T-cell (primary cell): ENCODE measurements around the gene WDR13. TPM values are rescaled to one million over a fixed set of nuclear protein-coding genes. Genes with fewer than 3 reads are reported as not detected.
A peak's percentile ranks its signal among the peaks of the same experiment; 100 is the strongest.

Experiments
- ATAC-seq, 4 experiments: fragments of 200-7000 bp in 3 of 4; fragments of 150-1000 bp in 1 of 4; cut with Tn5 transposase; replicated peaks in 1 of 4; 1 replicate in 3 of 4; 2 replicates in 1 of 4; pipeline ENCODE4 v1.10.0; 2021; ENCODE audit warnings: moderate library complexity in 3 of 4, mild to moderate bottlenecking in 2 of 4, moderate number of reproducible peaks in 1 of 4
- CTCF ChIA-PET, 2 donors: fragments of 300-600 bp; sonication (Branson Sonifier 250); formaldehyde crosslinking; loops; one replicate each; lab custom pipeline; 2022; ENCODE audit warnings: antibody characterized with exemption in 2 of 2; lab: Charles Lee
- POLR2A ChIA-PET, 2 donors: fragments of 300-600 bp; sonication (Branson Sonifier 250); formaldehyde crosslinking; loops; one replicate each; lab custom pipeline; 2022; ENCODE audit warnings: antibody characterized with exemption in 2 of 2; lab: Charles Lee
- DNase-seq, 35 experiments: peaks; one replicate each; pipeline versions ENCODE4 v3.0.0 to v3.0.0-alpha.2; 2013 to 2023
- H3K27ac ChIP-seq: one replicate; pipeline ENCODE4 v1.5.1; 2013; ENCODE audit warnings: low read length
- H3K27me3 ChIP-seq, 2 experiments: replicated peaks in 1 of 2; 1 replicate in 1 of 2; 2 replicates in 1 of 2; pipeline versions ENCODE4 v1.6.1 to v1.7.0; 2013; ENCODE audit warnings: low read length in 1 of 2, mixed read lengths in 1 of 2; ENCODE audit not compliant: control insufficient read depth in 2 of 2, insufficient read depth in 2 of 2; ENCODE audit errors: extremely low read depth in 1 of 2
- H3K36me3 ChIP-seq, 2 donors: 1 replicate in 1 of 2; 2 replicates in 1 of 2; pipeline versions ENCODE4 v1.6.1 to v1.7.0; 2013; ENCODE audit warnings: low read length in 1 of 2; ENCODE audit not compliant: control insufficient read depth in 2 of 2, insufficient read depth in 1 of 2; ENCODE audit errors: extremely low read depth in 1 of 2
- H3K4me1 ChIP-seq, 2 experiments: 1 replicate in 1 of 2; 2 replicates in 1 of 2; pipeline versions ENCODE4 v1.6.1 to v1.7.0; 2013; ENCODE audit warnings: low read length in 2 of 2, mixed read lengths in 1 of 2; ENCODE audit not compliant: insufficient read depth in 2 of 2, control insufficient read depth in 1 of 2; ENCODE audit errors: extremely low read depth in 1 of 2
- H3K4me3 ChIP-seq, 2 donors: 1 replicate in 1 of 2; 2 replicates in 1 of 2; pipeline versions ENCODE4 v1.5.1 to v1.7.0; 2013; ENCODE audit warnings: mild to moderate bottlenecking in 2 of 2, low read length in 1 of 2, moderate library complexity in 1 of 2; ENCODE audit not compliant: control insufficient read depth in 1 of 2; ENCODE audit errors: extremely low read depth in 1 of 2
- H3K9me3 ChIP-seq: 2 replicates; pipeline ENCODE4 v1.7.0; 2013
- H3K27ac Mint-ChIP-seq, 2 donors: one replicate each; pipeline ENCODE4 v1.8.0; 2020 to 2021; ENCODE audit warnings: mild to moderate bottlenecking in 2 of 2, mixed read lengths in 2 of 2
- H3K27me3 Mint-ChIP-seq, 2 donors: one replicate each; pipeline ENCODE4 v1.8.0; 2021 to 2022; ENCODE audit warnings: mixed read lengths in 2 of 2
- H3K36me3 Mint-ChIP-seq: one replicate; pipeline ENCODE4 v1.8.0; 2021; ENCODE audit warnings: mixed read lengths
- H3K4me1 Mint-ChIP-seq, 3 donors: one replicate each; pipeline ENCODE4 v1.8.0; 2020 to 2022; ENCODE audit warnings: mixed read lengths in 3 of 3, mild to moderate bottlenecking in 1 of 3
- H3K4me3 Mint-ChIP-seq, 3 donors: one replicate each; pipeline ENCODE4 v1.8.0; 2020 to 2022; ENCODE audit warnings: mild to moderate bottlenecking in 3 of 3, mixed read lengths in 3 of 3, moderate library complexity in 3 of 3
- H3K9me3 Mint-ChIP-seq, 3 donors: one replicate each; pipeline ENCODE4 v1.8.0; 2020 to 2022; ENCODE audit warnings: mixed read lengths in 3 of 3
- WGBS: methylation state at CpG from one replicate; pipeline ENCODE4 v1.1.5; 2013; ENCODE audit warnings: missing lambda C conversion rate; ENCODE audit not compliant: insufficient coverage; 5-methylcytosine and 5-hydroxymethylcytosine counted together
- total RNA-seq, 35 experiments: library from RNA in 6 of 35; stranded (reverse) in 6 of 35; fragments of 120-200 nt in 1 of 35; gene quantifications; one replicate each; pipeline versions ENCODE4 v1.2.1 to v1.2.4 and lab custom pipeline; 2013 to 2026

The WDR13 gene
- total RNA-seq, 5 donors from 2014 or later (not counting 1 experiment from before 2014, with no cell fraction given), result 39.0 to 65.9 (median 59.3) TPM

- peaks cover 20 to 34% (median 23%) of the 10 kb centered on the region in 3 donors for H3K4me1 Mint-ChIP-seq
- peaks cover 7 to 39% of the 10 kb centered on the region in 2 donors for H3K36me3 ChIP-seq
- ChIA-PET CTCF (no interaction called here), POLR2A (no interaction called here)
- no peak overlapping the region for H3K4me3 ChIP-seq
- peaks cover 7 to 24% of the 10 kb centered on the region in 2 experiments for H3K4me1 ChIP-seq
- H3K9me3 ChIP-seq, result no peaks in the 10 kb centered on the region
- ATAC-seq (no peak), DNase-seq (no peak)
- no peaks in the 10 kb centered on the region for H3K27me3 Mint-ChIP-seq
- H3K27ac ChIP-seq, result peak overlapping the region; percentile 97
- no peaks in the 10 kb centered on the region for H3K27me3 ChIP-seq
- H3K4me3 Mint-ChIP-seq, result peak overlapping the region in 2 of 3 donors; percentile 97 to 99
- H3K9me3 Mint-ChIP-seq, result no peaks in the 10 kb centered on the region
- H3K27ac Mint-ChIP-seq, result peak overlapping the region in 1 of 2 donors; percentile 55
- WGBS, result no CpG with 5 or more reads among the region's 6 CpGs
- peaks cover 16% of the 10 kb centered on the region for H3K36me3 Mint-ChIP-seq
Measured at GRCh38 chrX:48576108-48576507, 21.2 kb upstream of the WDR13 start.

GRCh38 chrX:48578661-48579128 lies 18.6 kb upstream of the WDR13 start:
- H3K4me1 Mint-ChIP-seq, result peaks cover 19 to 35% (median 23%) of the 10 kb centered on the region in 3 donors
- no peaks in the 10 kb centered on the region for H3K9me3 Mint-ChIP-seq
- Histone ChIP-seq H3K4me1 (peaks cover 7 to 23% of the 10 kb centered on the region in 2 experiments), H3K36me3 (peaks cover 7 to 39% of the 10 kb centered on the region in 2 donors), H3K9me3 (no peaks in the 10 kb centered on the region), H3K27ac (no peak overlapping the region), H3K27me3 (no peaks in the 10 kb centered on the region), H3K4me3 (no peak overlapping the region)
- CTCF ChIA-PET, result interaction anchor here in 1 of 2 donors (0.5 kb wide), 1 partner anchor 12 kb away, joined by 9 read pairs; no protein-coding TSS in a partner anchor
- peaks cover 16% of the 10 kb centered on the region for H3K36me3 Mint-ChIP-seq
- ATAC-seq, result no peak
- POLR2A ChIA-PET, result interaction anchor here in 1 of 2 donors (0.6 to 1.9 kb wide), 2 partner anchors 13 to 17 kb away, joined by 4 to 6 read pairs; no protein-coding TSS in a partner anchor
- no peak for DNase-seq
- H3K27me3 Mint-ChIP-seq, result no peaks in the 10 kb centered on the region
- no CpG with 5 or more reads among the region's 2 CpGs for WGBS
- no peak overlapping the region for H3K4me3 Mint-ChIP-seq
- H3K27ac Mint-ChIP-seq, result peak overlapping the region in 1 of 2 donors; percentile 3

GRCh38 chrX:48579259-48579658 lies 18.0 kb upstream of the WDR13 start:
- Mint-ChIP-seq H3K4me1 (peaks cover 15 to 29% (median 23%) of the 10 kb centered on the region in 3 donors), H3K27ac (no peak overlapping the region), H3K4me3 (no peak overlapping the region), H3K27me3 (no peaks in the 10 kb centered on the region), H3K9me3 (no peaks in the 10 kb centered on the region), H3K36me3 (peaks cover 16% of the 10 kb centered on the region)
- DNase-seq (no peak), ATAC-seq (no peak)
- Histone ChIP-seq H3K9me3 (no peaks in the 10 kb centered on the region), H3K27ac (no peak overlapping the region), H3K36me3 (peaks cover 7 to 39% of the 10 kb centered on the region in 2 donors), H3K4me3 (no peak overlapping the region), H3K27me3 (no peaks in the 10 kb centered on the region), H3K4me1 (peaks cover 7 to 20% of the 10 kb centered on the region in 2 experiments)
- no CpG with 5 or more reads among the region's 3 CpGs for WGBS
- CTCF ChIA-PET, result interaction anchor here in 1 of 2 donors (0.5 kb wide), 1 partner anchor 13 kb away, joined by 9 read pairs; no protein-coding TSS in a partner anchor
- POLR2A ChIA-PET, result interaction anchor here in 1 of 2 donors (0.6 to 1.9 kb wide), 2 partner anchors 17 to 32 kb away, joined by 3 to 6 read pairs; no protein-coding TSS in a partner anchor

GRCh38 chrX:48580662-48581061 lies 16.6 kb upstream of the WDR13 start:
- Histone ChIP-seq H3K4me3 (no peak overlapping the region), H3K27me3 (no peaks in the 10 kb centered on the region), H3K36me3 (peaks cover 7 to 34% of the 10 kb centered on the region in 2 donors), H3K4me1 (peaks cover 3 to 12% of the 10 kb centered on the region in 2 experiments), H3K27ac (no peak overlapping the region), H3K9me3 (no peaks in the 10 kb centered on the region)
- no peaks in the 10 kb centered on the region for H3K9me3 Mint-ChIP-seq
- H3K4me1 Mint-ChIP-seq, result peaks cover 7 to 20% (median 12%) of the 10 kb centered on the region in 3 donors
- no peak overlapping the region for H3K27ac Mint-ChIP-seq
- ChIA-PET POLR2A (no interaction called here), CTCF (no interaction called here)
- H3K4me3 Mint-ChIP-seq, result no peak overlapping the region
- H3K27me3 Mint-ChIP-seq, result no peaks in the 10 kb centered on the region
- WGBS, result no CpG with 5 or more reads among the region's 1 CpG
- H3K36me3 Mint-ChIP-seq, result peaks cover 10% of the 10 kb centered on the region
- DNase-seq, result no peak
- ATAC-seq, result no peak

GRCh38 chrX:48584698-48585097 lies 12.6 kb upstream of the WDR13 start:
- peaks cover 3% of the 10 kb centered on the region for H3K36me3 Mint-ChIP-seq
- ChIA-PET CTCF (no interaction called here), POLR2A (no interaction called here)
- ATAC-seq (no peak), DNase-seq (no peak)
- Histone ChIP-seq H3K36me3 (no peaks in the 10 kb centered on the region), H3K9me3 (no peaks in the 10 kb centered on the region), H3K27me3 (no peaks in the 10 kb centered on the region), H3K4me1 (peaks cover 0 to 4% of the 10 kb centered on the region in 2 experiments), H3K27ac (no peak overlapping the region), H3K4me3 (no peak overlapping the region)
- peaks cover 0 to 5% of the 10 kb centered on the region in 2 donors for H3K27me3 Mint-ChIP-seq
- no peak overlapping the region for H3K4me3 Mint-ChIP-seq
- H3K9me3 Mint-ChIP-seq, result no peaks in the 10 kb centered on the region
- H3K27ac Mint-ChIP-seq, result no peak overlapping the region
- peaks cover 0 to 3% (median 0%) of the 10 kb centered on the region in 3 donors for H3K4me1 Mint-ChIP-seq
- WGBS, result no CpG with 5 or more reads among the region's 2 CpGs

GRCh38 chrX:48589482-48590162 lies 7.7 kb upstream of the WDR13 start:
- POLR2A ChIA-PET, result no interaction called here
- no peaks in the 10 kb centered on the region for H3K4me1 ChIP-seq
- Mint-ChIP-seq H3K27ac (no peak overlapping the region), H3K27me3 (peaks cover 0 to 5% of the 10 kb centered on the region in 2 donors), H3K4me3 (no peak overlapping the region), H3K4me1 (no peaks in the 10 kb centered on the region), H3K9me3 (no peaks in the 10 kb centered on the region), H3K36me3 (no peaks in the 10 kb centered on the region)
- ATAC-seq, result no peak
- no peak overlapping the region for H3K27ac ChIP-seq
- CTCF ChIA-PET, result no interaction called here
- H3K27me3 ChIP-seq, result peaks cover 0 to 3% of the 10 kb centered on the region in 2 experiments
- H3K4me3 ChIP-seq, result no peak overlapping the region
- H3K36me3 ChIP-seq, result no peaks in the 10 kb centered on the region
- DNase-seq, result no peak
- 81% methylated on average over 4 of the region's 13 CpGs for WGBS
- H3K9me3 ChIP-seq, result no peaks in the 10 kb centered on the region
